ENCODE data around the gene KLHL30.
"Not testable (repeated sequence)": the region's sequence is repeated elsewhere in the genome, so short reads cannot be mapped to it uniquely, and the experiment has no call there.

The KLHL30 gene

DNA sequence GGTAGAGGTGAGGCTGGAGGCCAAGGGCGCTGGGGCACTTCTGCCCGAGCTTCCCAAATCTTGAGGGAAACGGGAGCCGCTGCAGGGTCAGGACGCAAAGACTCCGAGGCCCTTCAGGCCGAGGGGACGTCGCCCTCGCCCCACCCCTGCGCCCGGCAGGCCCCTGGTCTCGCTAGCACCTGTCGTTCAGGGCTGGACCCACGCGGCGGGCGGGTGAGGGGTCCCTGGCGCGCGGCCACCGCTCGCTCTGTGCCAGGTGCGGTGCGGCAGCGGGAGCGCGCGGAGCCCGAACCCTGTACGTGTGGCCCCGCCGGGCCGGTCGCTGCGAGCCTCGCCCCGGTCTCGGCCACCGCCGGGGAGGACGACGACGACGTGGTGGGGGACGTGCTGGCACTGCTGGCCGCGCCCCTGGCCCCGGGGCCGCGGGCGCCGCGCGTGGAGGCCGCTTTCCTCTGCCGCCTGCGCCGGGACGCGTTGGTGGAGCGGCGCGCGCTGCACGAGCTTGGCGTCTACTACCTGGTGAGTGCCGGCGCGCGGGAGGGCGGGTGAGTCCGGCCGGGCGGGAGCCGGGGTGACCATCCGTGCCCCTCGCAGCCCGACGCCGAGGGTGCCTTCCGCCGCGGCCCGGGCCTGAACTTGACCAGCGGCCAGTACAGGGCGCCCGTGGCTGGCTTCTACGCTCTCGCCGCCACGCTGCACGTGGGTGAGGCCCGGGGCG is 25.2 kb downstream of the KLHL30 start:
- DNase-seq (ENCODE audit: low read depth) = no peak

DNA sequence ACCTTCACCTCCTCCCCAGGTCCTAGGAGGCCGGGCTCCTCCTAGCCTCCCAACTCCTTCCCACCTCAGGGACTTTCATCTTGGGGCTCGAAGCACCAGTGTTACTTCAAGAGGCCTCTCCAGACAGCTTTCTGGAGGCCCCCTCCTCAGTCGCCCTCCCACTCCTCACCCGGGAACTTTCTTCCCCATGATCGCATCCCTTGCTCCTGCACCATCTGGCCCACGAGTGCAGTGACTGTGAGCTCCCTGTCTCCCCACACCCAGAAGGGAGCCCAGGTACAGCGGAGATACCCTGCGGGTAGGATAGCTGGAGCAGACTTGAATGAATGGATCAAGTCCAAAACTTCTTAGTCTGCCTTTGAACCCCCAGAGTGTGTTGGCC is 26.4 kb downstream of the KLHL30 start:
- DNase-seq (ENCODE audit: low read depth) = no peak

DNA sequence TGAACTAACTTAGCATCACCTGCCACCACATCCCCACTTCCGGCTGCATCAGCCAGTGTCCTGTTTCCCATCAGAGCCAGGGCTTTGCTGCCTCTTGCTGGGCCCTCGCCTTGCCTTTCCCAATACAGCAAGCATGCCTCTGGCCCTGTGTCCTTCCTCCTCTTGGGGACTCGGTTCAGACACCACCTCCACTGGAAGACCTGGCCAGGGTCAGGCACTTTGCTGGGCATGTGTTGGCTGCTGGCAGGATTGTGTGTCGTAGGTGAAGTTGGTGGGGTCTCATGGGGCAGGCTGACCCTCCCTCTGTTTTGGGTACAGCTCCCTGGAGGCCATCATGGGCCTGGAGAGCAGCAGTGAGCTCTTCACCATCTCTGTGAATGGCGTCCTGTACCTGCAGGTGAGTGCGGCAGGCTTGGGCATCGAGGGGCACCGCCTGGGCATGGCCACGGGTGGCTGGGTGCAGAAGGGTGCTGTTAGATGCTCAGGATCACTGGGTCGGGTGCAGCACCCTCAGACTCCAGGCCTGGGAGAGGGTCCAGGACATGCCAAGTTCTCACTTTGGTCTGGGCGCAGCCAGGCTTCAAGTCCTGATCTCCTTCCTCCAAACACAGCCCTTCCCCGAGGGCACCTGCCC is 26.9 kb downstream of the KLHL30 start:
- DNase-seq (ENCODE audit: low read depth) = no peak

DNA sequence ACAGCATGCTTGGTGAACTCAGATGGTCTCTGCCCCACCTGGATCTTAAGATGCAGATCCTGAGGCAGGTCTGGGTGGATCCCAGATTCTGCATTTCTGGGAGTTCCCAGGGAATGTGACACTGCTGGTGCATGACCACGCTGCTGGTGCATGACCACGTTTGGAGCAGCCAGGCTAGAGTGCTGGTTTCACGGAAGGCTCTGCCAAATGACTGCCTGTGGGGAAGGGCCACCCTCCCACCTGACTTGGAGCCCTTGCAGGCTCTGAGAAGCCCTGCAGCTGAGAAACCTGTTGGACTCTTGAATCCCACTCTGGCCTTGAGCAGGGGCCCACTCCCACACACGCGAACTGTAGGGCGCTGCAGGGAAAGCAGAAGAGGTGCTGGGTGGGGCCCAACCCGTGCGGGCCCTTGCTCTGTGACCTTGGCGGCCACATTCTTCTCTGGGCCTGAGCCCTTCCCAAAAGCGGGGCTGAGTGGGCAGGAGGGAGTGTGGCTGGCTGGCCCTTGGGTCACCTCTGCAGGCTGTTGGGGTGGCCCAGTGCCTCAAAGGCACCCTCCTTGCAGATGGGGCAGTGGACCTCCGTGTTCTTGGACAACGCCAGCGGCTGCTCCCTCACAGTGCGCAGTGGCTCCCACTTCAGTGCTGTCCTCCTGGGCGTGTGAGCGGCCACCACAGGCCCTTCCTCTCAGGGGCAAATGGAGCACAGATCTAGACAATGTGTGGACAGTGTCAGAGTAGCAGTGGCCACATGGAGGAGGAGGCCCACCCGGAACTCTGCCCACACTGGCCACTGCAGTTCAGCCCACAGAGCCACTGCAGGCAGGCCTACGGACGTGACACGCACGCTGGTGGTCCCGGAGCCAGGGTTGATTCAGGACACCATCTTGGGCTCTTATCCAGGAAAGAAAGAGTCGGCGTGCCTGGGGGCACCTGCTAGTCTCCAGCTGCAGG is 28.2 kb downstream of the KLHL30 start:
- DNase-seq (ENCODE audit: low read depth) = no peak

DNA sequence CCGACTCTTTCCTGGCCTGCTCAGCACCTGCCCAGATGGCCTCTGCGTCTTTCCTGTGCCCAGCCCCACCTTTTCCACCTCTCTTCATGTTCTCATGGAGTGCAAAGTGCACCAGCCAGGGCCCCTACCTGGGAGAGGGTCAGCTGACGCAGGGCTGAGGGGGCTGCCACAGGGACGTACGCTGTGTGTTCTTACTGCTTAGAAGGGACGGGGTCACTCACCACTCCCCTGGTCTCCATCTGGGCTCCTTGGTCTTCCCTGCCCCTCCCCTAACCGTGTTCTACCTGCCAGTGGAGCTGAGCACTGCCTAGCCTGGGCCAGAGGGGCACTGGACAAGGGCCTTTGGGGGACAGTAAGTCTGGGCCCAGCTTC is 28.9 kb downstream of the KLHL30 start:
- no peak for DNase-seq (ENCODE audit: low read depth)

DNA sequence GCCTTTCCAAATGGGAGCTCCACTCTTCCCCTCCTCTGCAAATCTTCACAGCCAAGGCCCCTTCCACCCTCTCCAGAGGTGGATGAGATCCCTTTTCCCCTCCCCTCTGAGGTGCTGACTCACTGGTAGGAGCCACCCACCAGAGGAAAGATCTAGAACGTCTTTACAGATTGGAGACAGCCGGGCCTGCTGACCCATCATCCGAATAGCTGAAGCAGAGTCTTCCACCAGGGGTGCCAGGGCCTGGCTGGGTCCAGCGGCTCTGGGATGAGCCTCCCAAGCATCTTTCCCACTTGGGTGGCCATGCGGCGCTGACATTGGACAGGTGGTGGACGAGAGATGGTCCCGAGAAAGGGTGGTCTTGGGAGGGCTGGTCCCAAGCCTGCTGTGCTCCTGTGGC is 29.3 kb downstream of the KLHL30 start:
- no peak for DNase-seq (ENCODE audit: low read depth)

DNA sequence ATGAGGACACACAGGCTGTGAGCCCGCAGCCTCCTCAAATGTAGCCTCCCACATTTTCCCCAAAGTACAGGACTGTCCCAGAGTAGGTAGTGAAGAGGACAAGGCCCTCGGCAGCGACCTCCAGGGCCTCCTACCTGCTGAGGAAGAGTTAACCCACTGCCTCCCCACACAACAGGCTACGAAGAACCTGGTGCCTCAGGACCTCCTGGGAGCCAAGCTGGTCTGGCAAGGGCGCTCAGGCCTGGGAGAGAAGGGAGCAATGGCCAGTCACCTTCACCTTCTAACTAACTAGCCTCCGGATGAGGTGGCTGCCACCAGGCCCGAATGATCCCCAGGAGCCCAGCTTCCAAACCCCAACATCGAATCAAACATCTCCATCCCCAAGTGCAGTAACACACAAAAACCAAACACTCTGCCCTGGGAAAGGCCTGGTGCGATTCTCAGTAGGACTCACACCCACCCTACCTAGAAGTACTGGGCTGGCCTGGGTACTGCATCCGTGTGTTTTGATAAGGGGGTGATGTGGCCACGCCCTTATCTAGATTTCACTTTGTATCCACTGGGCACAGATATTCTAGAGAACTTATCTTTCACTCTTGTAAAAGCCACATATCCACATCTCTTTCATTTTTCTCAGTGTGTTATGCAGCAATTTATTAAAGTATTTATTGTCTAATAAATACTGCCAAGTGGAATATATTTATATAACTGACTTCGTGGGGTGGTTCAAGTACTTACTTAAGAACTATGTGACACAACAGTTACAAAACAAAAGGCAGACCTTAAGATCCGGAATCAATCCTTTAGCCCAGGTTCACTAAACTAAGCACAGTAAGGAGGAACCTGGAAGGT is 30.0 kb downstream of the KLHL30 start:
- no peak for DNase-seq (ENCODE audit: low read depth)

DNA sequence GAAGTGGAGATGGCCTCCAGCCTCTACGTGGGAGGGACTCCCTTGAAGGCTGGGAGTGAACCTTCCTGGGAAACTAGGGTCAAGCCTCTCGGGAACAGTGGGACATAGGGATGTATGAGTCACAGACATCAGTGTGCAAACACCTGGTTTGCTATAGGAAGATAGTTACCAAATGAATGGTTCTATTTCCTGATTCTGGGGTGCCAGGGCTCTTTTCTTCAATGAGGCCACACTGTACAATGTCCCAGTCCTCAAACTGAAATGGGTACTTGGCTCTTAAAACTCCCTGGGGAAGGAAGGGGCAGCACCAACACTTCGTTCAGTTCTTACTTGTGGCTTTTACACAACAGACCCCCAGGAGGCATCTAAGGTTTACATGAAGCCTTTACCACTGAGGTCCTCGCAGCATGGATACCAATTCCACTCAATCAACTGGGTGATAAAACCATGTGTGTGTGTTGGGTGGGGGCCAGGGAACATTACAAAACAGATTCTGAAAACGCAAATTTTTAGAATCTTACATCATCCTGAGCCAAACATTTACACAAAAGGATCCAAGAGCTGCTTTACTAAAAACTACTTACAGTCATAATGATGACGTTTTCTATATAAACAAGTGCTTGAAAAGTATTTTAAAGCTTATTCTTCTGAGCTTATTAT is 30.7 kb downstream of the KLHL30 start:
- no peak for DNase-seq (ENCODE audit: low read depth)

DNA sequence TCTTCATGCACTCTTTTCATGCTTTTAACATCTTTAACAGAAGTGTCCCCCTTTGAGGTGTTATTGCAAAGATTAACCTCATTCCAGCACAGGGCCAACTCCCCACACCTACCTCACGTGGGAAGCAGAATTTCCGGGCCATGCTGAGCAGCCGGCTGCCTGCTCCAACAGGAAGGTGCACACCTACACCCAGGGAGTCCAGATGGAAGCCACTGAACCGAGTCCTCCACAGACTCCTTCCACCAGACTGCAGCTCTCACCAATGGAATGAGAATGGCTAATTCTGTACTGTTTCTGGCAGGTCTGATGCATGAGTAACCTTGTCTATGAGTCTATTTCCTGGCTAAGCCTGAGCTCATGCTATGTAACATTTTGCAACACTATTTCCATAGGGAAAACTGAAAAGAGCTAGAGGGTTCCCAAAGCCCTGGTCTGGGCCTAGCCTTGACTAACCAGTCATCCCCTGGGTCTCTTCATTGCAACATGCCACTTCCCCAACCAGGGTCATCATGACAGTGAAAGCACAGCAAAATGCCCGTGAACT is 31.3 kb downstream of the KLHL30 start:
- no peak for DNase-seq (ENCODE audit: low read depth)

DNA sequence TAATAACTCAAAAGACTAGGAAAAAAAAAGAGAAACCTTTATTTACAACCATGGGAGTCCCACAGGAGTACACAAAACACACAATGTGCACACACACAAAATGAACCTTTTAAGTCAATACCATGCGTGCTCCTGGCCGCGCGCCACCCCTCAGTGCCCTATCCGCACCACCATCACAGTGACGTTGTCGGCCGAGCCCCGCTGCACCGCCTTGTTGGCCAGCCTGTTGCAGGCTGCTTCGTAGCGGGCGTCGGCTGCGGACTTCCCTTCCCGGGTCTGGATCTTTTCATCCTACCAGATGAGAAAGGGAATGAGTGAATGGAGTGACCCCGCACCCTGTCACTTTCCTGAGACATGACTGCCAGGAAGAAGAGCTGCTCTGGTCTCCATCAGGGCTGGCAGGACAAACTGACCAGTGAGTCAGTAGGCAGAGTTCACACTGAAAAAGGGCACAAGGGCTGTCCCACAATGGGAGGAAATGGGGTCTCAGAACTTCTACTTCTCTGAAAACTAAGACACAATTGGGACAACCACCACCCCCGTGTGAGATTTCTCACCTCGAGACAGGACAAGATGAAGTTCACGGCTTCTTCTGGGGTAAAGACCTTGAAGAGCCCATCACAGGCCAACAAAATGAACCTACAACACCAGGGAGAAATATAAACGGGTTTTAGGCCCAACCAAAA is 32.1 kb downstream of the KLHL30 start:
- DNase-seq (ENCODE audit: low read depth) = no peak

DNA sequence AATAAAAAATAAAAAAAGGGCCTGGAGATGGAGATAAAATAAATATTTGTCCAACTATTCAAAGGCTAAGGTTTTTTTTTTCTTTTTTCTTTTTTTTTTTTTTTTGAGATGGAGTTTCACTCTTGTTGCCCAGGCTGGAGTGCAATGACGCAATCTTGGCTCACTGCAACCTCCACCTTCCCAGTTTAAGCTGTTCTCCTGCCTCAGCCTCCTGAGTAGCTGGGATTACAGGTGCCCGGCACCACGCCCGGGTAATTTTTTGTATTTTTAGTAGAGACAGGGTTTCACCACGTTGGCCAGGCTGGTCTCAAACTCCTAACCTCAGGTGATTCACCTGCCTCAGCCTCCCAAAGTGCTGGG is 32.6 kb downstream of the KLHL30 start:
- not testable (repeated sequence) for DNase-seq (ENCODE audit: low read depth)

DNA sequence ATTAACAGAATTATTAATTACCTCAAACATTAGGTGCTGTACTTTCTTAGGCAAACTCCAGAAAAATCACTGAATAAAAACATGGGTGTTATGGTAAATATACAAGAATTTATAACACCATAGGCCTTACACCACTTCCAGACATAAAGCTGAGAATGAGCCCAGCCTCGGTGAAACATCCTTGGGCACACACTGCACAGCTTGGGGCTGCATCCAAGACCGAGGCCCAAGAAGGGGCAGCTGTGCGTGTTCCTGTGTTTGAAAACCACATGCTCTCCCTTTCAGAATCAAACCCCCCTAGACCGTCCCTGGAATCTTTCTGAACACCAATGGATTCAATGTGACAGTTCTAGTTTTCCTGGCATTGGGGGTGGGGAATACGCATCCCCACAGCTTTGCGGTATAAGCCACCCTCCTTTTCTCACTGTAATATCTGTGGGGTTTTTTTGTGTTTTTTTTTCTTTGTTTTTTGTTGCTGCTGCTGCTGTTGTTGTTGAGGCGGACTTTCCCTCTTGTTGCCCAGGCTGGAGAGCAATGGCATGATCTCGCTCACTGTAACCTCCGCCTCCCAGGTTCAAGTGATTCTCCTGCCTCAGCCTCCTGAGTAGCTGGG is 33.2 kb downstream of the KLHL30 start:
- no peak for DNase-seq (ENCODE audit: low read depth)

DNA sequence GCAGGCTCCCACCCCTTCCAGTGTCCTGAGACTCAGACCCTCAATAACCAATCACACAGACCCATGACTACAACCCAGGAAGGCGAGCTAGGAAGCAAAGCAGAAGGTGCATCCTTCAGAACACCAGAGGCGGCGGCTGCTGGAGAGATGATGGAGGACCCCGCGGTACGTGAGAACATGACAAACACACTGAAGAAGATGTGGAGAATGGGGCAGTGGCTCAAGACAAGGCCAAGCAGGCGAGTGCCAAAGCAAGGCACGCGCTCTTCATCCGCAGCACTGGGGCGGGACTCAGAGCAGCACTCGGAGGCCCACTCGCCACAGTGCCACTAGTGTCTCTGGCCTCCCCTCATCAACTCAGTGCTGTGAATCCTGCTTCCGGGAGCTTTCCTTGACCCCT is 34.0 kb downstream of the KLHL30 start:
- DNase-seq (ENCODE audit: low read depth) = no peak

DNA sequence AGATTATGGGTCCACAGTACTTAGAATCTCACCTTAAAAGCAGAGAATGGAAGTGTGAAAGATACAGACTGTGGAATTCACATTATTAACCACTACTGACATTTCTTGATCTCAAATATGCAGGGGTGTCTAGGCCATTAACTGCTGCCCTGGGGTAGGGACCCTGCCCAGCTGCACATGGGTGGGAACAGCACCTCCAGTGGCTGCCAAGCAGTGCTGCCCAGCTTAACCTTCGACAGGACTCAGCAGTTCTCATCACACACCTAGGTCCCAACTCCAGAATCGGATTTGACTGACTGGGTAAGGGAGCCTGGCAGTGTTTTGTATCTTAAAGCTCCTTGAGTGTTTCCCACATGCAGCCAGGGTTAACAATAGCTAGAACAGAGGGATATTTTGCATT is 35.2 kb downstream of the KLHL30 start:
- no peak for DNase-seq (ENCODE audit: low read depth)

DNA sequence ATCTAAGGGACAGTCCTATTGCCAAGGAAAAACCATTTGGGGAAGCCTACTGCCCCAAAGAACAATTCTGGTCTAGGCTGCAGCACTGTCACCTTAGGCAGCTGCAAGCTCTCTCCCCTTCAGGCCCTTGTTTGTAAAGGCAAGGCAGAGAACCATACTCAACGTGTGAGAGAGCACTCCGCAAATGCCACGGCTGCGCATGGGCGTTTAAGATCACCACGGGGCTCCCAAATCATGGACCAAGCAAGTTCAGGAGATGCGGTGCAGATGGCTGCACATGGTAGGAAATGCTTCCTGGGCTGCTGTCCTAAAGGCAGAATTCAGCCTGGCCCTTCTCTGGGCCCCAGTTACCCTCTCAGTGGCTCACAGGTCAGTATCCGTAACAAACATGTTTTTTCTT is 35.8 kb downstream of the KLHL30 start:
- DNase-seq (ENCODE audit: low read depth) = no peak

DNA sequence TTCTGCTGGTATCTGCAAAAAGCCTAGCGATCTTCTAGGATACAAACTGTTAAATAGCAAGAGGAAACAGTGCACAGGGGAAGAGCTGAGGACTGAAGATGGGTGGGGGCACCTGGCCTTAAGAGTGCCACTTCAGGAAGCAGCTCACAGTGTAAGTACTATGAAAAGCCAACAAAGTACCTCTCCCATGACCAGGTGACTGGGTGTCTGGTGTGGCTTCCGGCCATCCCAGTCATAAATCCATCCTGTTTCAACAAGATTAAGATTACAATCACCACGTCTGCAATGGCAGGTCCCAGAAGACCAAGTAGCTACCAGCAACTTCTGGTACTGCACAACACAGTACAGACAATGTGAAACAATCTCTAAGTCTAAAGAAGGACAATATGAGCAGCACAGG is 36.2 kb downstream of the KLHL30 start:
- no peak for DNase-seq (ENCODE audit: low read depth)

DNA sequence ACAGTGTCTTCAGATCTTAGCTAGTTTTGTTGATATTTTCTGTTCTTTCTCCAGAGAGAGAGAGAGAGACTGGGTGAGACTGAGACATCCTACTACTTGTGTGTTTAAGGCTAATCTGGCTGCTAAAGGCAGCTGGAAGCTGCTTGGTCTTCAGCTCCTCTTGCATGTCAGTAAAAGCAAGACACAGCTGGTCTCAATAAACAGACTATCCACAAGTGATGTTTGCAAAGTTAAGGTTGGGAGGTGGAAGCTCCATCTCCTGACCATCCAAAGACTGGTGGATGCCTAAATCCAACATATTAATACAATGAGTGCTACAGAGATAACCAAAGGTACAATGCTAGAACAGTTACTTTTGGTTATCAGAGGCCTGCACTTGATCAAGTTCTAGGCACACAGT is 38.1 kb downstream of the KLHL30 start:
- DNase-seq (ENCODE audit: low read depth) = no peak

DNA sequence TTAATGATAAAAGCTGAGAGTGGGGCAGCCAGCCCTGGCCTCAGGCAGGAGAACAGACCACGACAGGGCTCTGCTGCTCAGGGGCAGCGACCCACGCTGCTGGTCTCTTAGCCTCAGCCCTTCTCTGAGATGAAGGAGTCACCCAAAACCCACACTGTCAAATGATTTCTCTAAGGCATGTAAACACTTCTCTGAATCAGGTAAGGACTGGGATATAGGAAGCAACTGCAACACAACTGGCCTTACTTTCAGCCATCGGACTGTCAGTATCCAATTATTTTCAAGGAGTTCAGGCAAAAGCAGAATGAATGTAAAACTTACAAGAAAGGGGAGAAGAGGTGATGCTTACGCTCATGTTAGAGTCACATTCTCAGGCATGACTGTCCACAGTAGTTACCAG is 42.1 kb downstream of the KLHL30 start:
- DNase-seq (ENCODE audit: low read depth) = no peak

DNA sequence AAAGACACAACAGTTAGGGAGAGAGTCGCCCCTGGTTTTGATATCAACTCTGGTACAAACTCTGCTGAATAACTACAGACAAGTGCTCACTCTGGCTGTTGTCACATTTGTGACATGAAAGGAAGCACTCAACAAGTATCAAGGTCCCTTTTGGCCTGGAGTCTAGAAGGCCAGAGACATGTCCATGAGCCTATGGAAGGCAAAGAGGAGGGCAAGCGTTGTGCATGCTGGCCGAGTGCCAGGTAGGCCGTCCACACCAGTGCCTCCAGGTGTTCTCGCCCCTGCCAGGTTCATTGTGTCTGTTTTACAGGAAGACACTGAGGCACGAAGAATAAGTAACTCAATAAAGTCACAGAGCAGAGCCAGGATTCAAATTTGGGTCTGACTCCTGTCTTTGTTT is 43.9 kb downstream of the KLHL30 start:
- no peak for DNase-seq (ENCODE audit: low read depth)

DNA sequence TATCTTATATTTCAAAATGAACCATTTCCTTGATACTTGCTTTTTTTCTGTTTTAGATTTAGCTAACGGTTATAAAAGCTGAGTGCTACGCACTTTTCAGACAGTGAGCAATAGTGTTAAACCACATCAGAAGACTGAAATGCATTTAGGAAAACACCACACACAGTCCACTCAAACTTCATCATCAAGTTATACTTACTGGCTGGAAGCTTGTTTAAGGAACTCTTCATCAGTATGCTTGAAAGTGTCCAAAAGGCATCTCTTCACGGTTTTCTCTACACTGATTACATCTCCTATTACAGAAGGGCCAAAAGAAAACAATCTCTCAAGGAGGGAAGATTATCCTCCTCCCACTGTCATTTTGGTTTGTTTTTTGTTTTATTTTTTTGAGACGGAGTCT is 45.4 kb downstream of the KLHL30 start:
- DNase-seq (ENCODE audit: low read depth) = no peak
